ENCODE results near the gene MAP3K8. TPM values are rescaled to one million over a fixed set of nuclear protein-coding genes. Genes with fewer than 3 reads are reported as not detected.
"Not testable (repeated sequence)": the region's sequence is repeated elsewhere in the genome, so short reads cannot be mapped to it uniquely, and the experiment has no call there.

Gene MAP3K8
- total and polyA plus RNA-seq, 2 donors (not counting 1 experiment from before 2014, with no cell fraction given) = 97.0 to 99.2 TPM

DNA sequence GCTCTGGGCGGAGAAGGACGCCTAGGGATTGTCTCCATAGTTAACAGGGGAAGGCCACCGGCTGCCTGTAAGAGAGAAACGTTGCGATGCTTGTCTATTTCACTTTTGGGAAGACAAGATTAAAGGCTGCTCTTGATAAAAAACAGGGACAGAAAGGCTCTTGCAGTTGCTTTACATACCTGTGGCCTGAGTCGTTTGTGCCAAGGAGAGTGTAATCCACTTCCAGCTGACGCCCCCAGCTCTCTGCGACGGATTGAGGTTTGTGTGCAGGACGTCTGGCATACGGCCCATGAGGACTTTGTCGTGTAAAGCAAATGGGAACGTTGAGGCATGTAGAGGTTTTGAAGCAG is 1.1 kb downstream of the MAP3K8 start:
- Histone ChIP-seq H4K20me1 (ENCODE audit: control insufficient read depth, insufficient read depth, low read length, poor library complexity, severe bottlenecking) (peaks cover 57% of the 10 kb centered on the region), H3K4me1 (ENCODE audit: control insufficient read depth in 2 of 2, insufficient read depth in 2 of 2, low read length in 2 of 2) (peaks cover 59 to 63% of the 10 kb centered on the region in 2 donors), H3K9ac (ENCODE audit: low read length) (peak overlapping the region; percentile 97), H3K79me2 (ENCODE audit: control insufficient read depth, insufficient read depth, low read length) (peaks cover 69% of the 10 kb centered on the region), H3K36me3 (replicated peaks in 1 of 2; ENCODE audit: control extremely low read depth in 1 of 2, control insufficient read depth in 1 of 2, extremely low read depth in 1 of 2, insufficient read depth in 2 of 2, low read length in 1 of 2) (peaks cover 1 to 36% of the 10 kb centered on the region in 2 experiments), H3K27ac (ENCODE audit: low read length in 2 of 2) (peak overlapping the region; percentile 95 to 99), H3K9me3 (ENCODE audit: control extremely low read depth in 1 of 3, control insufficient read depth in 2 of 3, insufficient read depth in 1 of 3, low read length in 2 of 3) (peaks cover 0 to 10% (median 0%) of the 10 kb centered on the region in 3 donors), H3K4me2 (replicated peaks; ENCODE audit: low read depth, low read length, poor library complexity, severe bottlenecking) (peak overlapping the region; percentile 82), H2AFZ (ENCODE audit: insufficient read depth, low read depth, low read length, poor library complexity, severe bottlenecking) (no peak overlapping the region), H3K27me3 (replicated peaks in 1 of 4; ENCODE audit: control extremely low read depth in 1 of 4, control insufficient read depth in 3 of 4, insufficient read depth in 4 of 4, low read length in 3 of 4) (no peaks in the 10 kb centered on the region), H3K4me3 (ENCODE audit: control extremely low read depth in 1 of 5, extremely low read depth in 1 of 5, insufficient read depth in 1 of 5, low read depth in 2 of 5, low read length in 4 of 5) (peak overlapping the region; percentile 93 to 99 (median 97))
- 2% methylated on average over 12 of the region's 13 CpGs for WGBS (ENCODE audit: insufficient coverage)
- DNase-seq (peak; percentile 52), ATAC-seq (ENCODE audit: low read depth) (no peak)
- no peaks in the 10 kb centered on the region for H3K9me3 Mint-ChIP-seq (ENCODE audit: insufficient read depth)
- intact Hi-C loops (cut with micrococcal nuclease) = loop anchor here (2.0 to 10.0 kb wide), 5 partner anchors 22 to 1910 kb away; partner anchors contain the start of genes EPC1, ZEB1 and ZNF438
- H3K27me3 Mint-ChIP-seq = no peaks in the 10 kb centered on the region
- H3K4me3 Mint-ChIP-seq = peak overlapping the region; percentile 98
- TF ChIP-seq, protein P1, sequence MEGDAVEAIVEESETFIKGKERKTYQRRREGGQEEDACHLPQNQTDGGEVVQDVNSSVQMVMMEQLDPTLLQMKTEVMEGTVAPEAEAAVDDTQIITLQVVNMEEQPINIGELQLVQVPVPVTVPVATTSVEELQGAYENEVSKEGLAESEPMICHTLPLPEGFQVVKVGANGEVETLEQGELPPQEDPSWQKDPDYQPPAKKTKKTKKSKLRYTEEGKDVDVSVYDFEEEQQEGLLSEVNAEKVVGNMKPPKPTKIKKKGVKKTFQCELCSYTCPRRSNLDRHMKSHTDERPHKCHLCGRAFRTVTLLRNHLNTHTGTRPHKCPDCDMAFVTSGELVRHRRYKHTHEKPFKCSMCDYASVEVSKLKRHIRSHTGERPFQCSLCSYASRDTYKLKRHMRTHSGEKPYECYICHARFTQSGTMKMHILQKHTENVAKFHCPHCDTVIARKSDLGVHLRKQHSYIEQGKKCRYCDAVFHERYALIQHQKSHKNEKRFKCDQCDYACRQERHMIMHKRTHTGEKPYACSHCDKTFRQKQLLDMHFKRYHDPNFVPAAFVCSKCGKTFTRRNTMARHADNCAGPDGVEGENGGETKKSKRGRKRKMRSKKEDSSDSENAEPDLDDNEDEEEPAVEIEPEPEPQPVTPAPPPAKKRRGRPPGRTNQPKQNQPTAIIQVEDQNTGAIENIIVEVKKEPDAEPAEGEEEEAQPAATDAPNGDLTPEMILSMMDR (IDR thresholded peaks at IDR 0.05) = no peak
- no peak for TF ChIP-seq EZH2 (IDR thresholded peaks at IDR 0.05; ENCODE audit: borderline replicate concordance, insufficient read depth, low read depth, low read length, poor library complexity, severe bottlenecking)
- H3K4me1 Mint-ChIP-seq = peaks cover 73% of the 10 kb centered on the region
- CTCF ChIA-PET = interaction anchor here (0.8 to 5.6 kb wide), 6 partner anchors 14 to 98 kb away, joined by 3 to 42 read pairs (median 8); no protein-coding TSS in a partner anchor
- POLR2A ChIA-PET = interaction anchor here (0.7 to 4.3 kb wide), 4 partner anchors 9 to 95 kb away, joined by 3 to 43 read pairs (median 17); no protein-coding TSS in a partner anchor
- H3K27ac Mint-ChIP-seq = peak overlapping the region; percentile 97

DNA sequence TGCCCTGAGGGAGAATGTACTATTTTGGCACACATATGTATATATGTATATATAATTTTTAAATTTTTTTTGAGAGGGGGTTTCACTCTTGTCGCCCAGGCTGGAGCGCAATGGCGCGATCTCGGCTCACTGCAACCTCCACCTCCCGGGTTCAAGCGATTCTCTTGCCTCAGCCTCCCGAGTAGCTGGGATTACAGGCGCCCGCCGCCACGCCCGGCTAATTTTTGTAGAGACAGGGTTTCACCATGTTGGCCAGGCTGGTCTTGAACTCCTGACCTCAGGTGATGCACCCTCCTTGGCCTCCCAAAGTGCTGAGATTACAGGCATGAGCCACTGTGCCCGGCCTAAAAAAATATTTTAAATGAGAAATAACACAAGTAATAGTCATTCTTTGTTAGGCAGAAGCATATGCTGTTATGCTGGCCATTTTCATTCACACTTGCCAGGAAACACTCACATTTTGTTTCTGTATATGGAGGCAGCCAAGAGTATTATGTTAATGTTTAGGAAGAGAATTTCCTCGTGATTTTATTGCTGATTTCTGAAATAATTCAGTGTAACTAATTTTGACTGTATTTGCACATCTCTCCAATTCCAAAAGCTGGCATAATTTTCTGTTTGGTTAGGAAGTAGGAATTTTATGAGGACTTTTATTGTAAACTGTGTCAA is 1.6 kb downstream of the MAP3K8 start:
- intact Hi-C loops (cut with micrococcal nuclease) = loop anchor here (1.0 to 10.0 kb wide), 6 partner anchors 21 to 1909 kb away; partner anchors contain the start of genes EPC1, ZEB1 and ZNF438
- H3K4me1 ChIP-seq (ENCODE audit: control insufficient read depth in 2 of 2, insufficient read depth in 2 of 2, low read length in 2 of 2) = peaks cover 57 to 59% of the 10 kb centered on the region in 2 donors
- Mint-ChIP-seq H3K27ac (peak overlapping the region; percentile 97), H3K4me3 (peak overlapping the region; percentile 98), H3K4me1 (peaks cover 72% of the 10 kb centered on the region)
- peaks cover 4 to 42% of the 10 kb centered on the region in 2 experiments for H3K36me3 ChIP-seq (replicated peaks in 1 of 2; ENCODE audit: control extremely low read depth in 1 of 2, control insufficient read depth in 1 of 2, extremely low read depth in 1 of 2, insufficient read depth in 2 of 2, low read length in 1 of 2)
- ChIA-PET POLR2A (interaction anchor here (0.7 to 4.3 kb wide), 4 partner anchors 13 to 95 kb away, joined by 3 to 43 read pairs (median 17); no protein-coding TSS in a partner anchor), CTCF (interaction anchor here (0.8 to 4.2 kb wide), 7 partner anchors 15 to 96 kb away, joined by 3 to 50 read pairs (median 6); no protein-coding TSS in a partner anchor)
- peak overlapping the region; percentile 82 for H3K4me2 ChIP-seq (replicated peaks; ENCODE audit: low read depth, low read length, poor library complexity, severe bottlenecking)
- DNase-seq; H3K27me3 ChIP-seq (replicated peaks in 1 of 4; ENCODE audit: control extremely low read depth in 1 of 4, control insufficient read depth in 3 of 4, insufficient read depth in 4 of 4, low read length in 3 of 4); ATAC-seq (ENCODE audit: low read depth); H3K27me3 Mint-ChIP-seq; H3K9me3 Mint-ChIP-seq (ENCODE audit: insufficient read depth); H2AFZ ChIP-seq (ENCODE audit: insufficient read depth, low read depth, low read length, poor library complexity, severe bottlenecking); H3K9me3 ChIP-seq (ENCODE audit: control extremely low read depth in 1 of 3, control insufficient read depth in 2 of 3, insufficient read depth in 1 of 3, low read length in 2 of 3): not testable (repeated sequence)
- peak overlapping the region; percentile 97 for H3K9ac ChIP-seq (ENCODE audit: low read length)
- H3K4me3 ChIP-seq (ENCODE audit: control extremely low read depth in 1 of 5, extremely low read depth in 1 of 5, insufficient read depth in 1 of 5, low read depth in 2 of 5, low read length in 4 of 5) = peak overlapping the region; percentile 93 to 99 (median 97)
- peaks cover 63% of the 10 kb centered on the region for H4K20me1 ChIP-seq (ENCODE audit: control insufficient read depth, insufficient read depth, low read length, poor library complexity, severe bottlenecking)
- H3K79me2 ChIP-seq (ENCODE audit: control insufficient read depth, insufficient read depth, low read length) = peaks cover 74% of the 10 kb centered on the region
- whole genome bisulfite sequencing (ENCODE audit: insufficient coverage) = 36% methylated on average over 13 of the region's 15 CpGs
- H3K27ac ChIP-seq (ENCODE audit: low read length in 2 of 2) = peak overlapping the region; percentile 95 to 99

Measured in B cell (primary cell).